DOHH2 (cell line): ENCODE measurements around the gene TRRAP.

Experiments
- H3F3A ChIP-seq: fragments of 200-600 bp; sonication (generic), shearing (Covaris generic); 2 replicates; pipeline ENCODE4 v1.6.0; 2016; ENCODE audit warnings: antibody characterized with exemption, mild to moderate bottlenecking; ENCODE audit not compliant: control insufficient read depth, insufficient read depth
- H3K27ac ChIP-seq: fragments of 200-600 bp; sonication (generic); 2 replicates; pipeline ENCODE4 v1.5.1; 2014; ENCODE audit warnings: low read depth, mild to moderate bottlenecking, low read length, moderate library complexity
- H3K27me3 ChIP-seq: fragments of 200-600 bp; sonication (generic); 2 replicates; pipeline ENCODE4 v1.6.1; 2014; ENCODE audit warnings: mild to moderate bottlenecking, low read length, mixed read lengths; ENCODE audit not compliant: control insufficient read depth
- H3K36me3 ChIP-seq: fragments of 200-600 bp; sonication (generic); 2 replicates; pipeline ENCODE4 v1.6.1; 2014; ENCODE audit warnings: mild to moderate bottlenecking, low read length, moderate library complexity, mixed read lengths; ENCODE audit not compliant: control insufficient read depth
- H3K4me1 ChIP-seq: fragments of 200-600 bp; sonication (generic); 2 replicates; pipeline ENCODE4 v1.6.1; 2014; ENCODE audit warnings: mild to moderate bottlenecking, low read length, mixed read lengths; ENCODE audit not compliant: control insufficient read depth
- H3K4me2 ChIP-seq: fragments of 200-600 bp; sonication (generic); 2 replicates; pipeline ENCODE4 v1.6.0; 2014; ENCODE audit warnings: mild to moderate bottlenecking, low read length, moderate library complexity
- H3K4me3 ChIP-seq: fragments of 200-600 bp; sonication (generic); 2 replicates; pipeline ENCODE4 v1.5.1; 2014; ENCODE audit warnings: mild to moderate bottlenecking, low read length, mixed read lengths
- H3K79me2 ChIP-seq: fragments of 200-600 bp; sonication (generic); 2 replicates; pipeline ENCODE4 v1.6.1; 2014; ENCODE audit warnings: mild to moderate bottlenecking, low read length, mixed read lengths; ENCODE audit not compliant: control insufficient read depth
- H3K9me2 ChIP-seq: fragments of 200-600 bp; sonication (generic); replicated peaks from 2 replicates; pipeline ENCODE4 v1.6.1; 2014; ENCODE audit warnings: mild to moderate bottlenecking, low read length, mixed read lengths; ENCODE audit not compliant: control insufficient read depth
- H3K9me3 ChIP-seq: fragments of 200-600 bp; sonication (generic); 2 replicates; pipeline ENCODE4 v1.6.1; 2014; ENCODE audit warnings: antibody characterized with exemption, low read length, mixed read lengths; ENCODE audit not compliant: control insufficient read depth, insufficient read depth
- H4K20me1 ChIP-seq: fragments of 200-600 bp; sonication (generic); 2 replicates; pipeline ENCODE4 v1.6.0; 2014; ENCODE audit warnings: low read depth, mild to moderate bottlenecking, antibody characterized with exemption, low read length, moderate library complexity; ENCODE audit not compliant: control insufficient read depth, insufficient read depth
- EZH2phosphoT487 ChIP-seq: fragments of 200-600 bp; sonication (generic); IDR thresholded peaks from 2 replicates; pipeline ENCODE4 v1.6.1; 2017; ENCODE audit warnings: borderline replicate concordance, mild to moderate bottlenecking, antibody characterized with exemption, low read length, moderate library complexity, mixed read lengths
- TF ChIP-seq, protein P1 (sequence below): fragments of 200-600 bp; sonication (generic); IDR thresholded peaks from one replicate; pipeline ENCODE4 v1.5.1; 2014; ENCODE audit warnings: antibody characterized with exemption, mild to moderate bottlenecking, low read depth, low read length; ENCODE audit not compliant: poor library complexity, severe bottlenecking

Gene TRRAP

DNA sequence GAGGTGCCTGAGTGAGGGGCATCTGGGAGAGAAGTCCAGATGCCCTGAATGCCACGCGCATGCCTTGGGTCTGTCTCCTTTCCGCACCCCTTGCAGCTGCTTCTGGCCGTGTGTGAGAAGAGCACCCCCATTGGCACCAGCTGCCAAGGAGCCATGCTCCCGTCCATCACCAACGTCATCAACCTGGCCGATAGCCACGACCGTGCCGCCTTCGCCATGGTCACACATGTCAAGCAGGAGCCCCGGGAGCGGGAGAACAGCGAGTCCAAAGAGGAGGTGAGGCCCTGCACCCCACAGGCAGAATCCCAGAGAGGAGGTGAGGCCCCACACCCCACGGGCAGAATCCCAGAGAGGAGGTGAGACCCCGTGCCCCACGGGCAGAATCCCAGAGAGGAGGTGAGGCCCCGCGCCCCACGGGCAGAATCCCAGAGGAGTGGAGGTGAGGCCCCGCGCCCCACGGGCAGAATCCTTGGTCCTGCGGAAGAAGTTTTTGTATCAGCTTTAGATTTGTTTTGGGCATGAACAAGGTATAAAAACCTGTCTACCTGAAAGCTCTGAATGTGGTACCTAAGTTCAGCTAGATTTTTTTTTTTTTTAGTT, 91.8 kb downstream of the TRRAP start:
- Histone ChIP-seq H3K4me2 (no peak overlapping the region), H3K36me3 (peaks cover 95% of the 10 kb centered on the region), H3K9me3 (no peaks in the 10 kb centered on the region), H3K4me3 (no peak overlapping the region), H3K27ac (no peak overlapping the region), H3K9me2 (no peaks in the 10 kb centered on the region), H3K79me2 (no peaks in the 10 kb centered on the region), H3K4me1 (no peaks in the 10 kb centered on the region), H3K27me3 (no peaks in the 10 kb centered on the region), H3F3A (no peaks in the 10 kb centered on the region), H4K20me1 (no peaks in the 10 kb centered on the region)
- no peak for TF ChIP-seq EZH2phosphoT487
- TF ChIP-seq, protein P1, sequence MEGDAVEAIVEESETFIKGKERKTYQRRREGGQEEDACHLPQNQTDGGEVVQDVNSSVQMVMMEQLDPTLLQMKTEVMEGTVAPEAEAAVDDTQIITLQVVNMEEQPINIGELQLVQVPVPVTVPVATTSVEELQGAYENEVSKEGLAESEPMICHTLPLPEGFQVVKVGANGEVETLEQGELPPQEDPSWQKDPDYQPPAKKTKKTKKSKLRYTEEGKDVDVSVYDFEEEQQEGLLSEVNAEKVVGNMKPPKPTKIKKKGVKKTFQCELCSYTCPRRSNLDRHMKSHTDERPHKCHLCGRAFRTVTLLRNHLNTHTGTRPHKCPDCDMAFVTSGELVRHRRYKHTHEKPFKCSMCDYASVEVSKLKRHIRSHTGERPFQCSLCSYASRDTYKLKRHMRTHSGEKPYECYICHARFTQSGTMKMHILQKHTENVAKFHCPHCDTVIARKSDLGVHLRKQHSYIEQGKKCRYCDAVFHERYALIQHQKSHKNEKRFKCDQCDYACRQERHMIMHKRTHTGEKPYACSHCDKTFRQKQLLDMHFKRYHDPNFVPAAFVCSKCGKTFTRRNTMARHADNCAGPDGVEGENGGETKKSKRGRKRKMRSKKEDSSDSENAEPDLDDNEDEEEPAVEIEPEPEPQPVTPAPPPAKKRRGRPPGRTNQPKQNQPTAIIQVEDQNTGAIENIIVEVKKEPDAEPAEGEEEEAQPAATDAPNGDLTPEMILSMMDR = no peak

DNA sequence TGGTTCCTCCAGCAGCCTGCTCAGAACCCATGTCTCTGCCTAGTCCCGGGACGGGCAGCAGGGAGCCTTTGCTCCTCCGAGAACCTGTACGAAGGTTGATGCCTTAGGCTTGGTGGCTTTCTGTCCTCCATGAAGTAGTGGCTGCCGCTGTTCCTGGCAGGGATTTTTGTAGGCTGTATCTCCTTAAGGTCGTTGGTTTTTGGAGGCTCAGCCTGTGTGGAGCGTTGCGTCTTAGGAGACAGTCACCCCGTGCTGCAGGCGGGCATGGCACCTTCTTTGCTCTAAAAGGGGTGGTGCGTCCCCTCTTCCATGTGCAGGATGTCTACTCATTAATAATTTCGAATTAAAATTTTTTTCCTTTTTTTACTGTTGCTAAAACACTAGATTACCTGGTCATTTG, 92.5 kb downstream of the TRRAP start:
- H3K79me2 ChIP-seq = no peaks in the 10 kb centered on the region
- H3K36me3 ChIP-seq = peaks cover 95% of the 10 kb centered on the region
- no peaks in the 10 kb centered on the region for H3K27me3 ChIP-seq
- no peaks in the 10 kb centered on the region for H3K9me3 ChIP-seq
- no peaks in the 10 kb centered on the region for H3K9me2 ChIP-seq
- no peak for TF ChIP-seq EZH2phosphoT487
- TF ChIP-seq, protein P1 = no peak
- no peak overlapping the region for H3K4me2 ChIP-seq
- H3K27ac ChIP-seq = no peak overlapping the region
- no peaks in the 10 kb centered on the region for H3F3A ChIP-seq
- H3K4me3 ChIP-seq = no peak overlapping the region
- no peaks in the 10 kb centered on the region for H4K20me1 ChIP-seq
- H3K4me1 ChIP-seq = no peaks in the 10 kb centered on the region

DNA sequence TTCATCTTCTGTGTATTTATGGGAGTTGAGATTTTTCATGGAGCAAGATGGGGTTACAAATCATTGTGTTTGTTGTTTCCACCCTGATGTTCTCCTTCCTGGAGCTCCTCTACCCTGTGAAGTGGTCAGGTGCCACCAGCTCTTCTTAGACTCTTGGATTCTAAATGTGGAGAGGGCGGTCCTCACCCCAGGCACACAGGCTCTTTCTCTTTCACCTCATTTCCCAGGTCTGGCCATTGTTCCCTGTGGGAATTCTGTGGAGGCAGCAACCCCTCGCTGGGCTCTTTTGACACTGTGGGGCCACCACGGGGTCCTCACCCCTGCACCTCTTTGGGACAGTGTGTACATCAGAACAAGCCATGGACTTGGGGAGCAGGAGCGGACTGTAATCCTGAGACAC, 95.9 kb downstream of the TRRAP start:
- H3K79me2 ChIP-seq = no peaks in the 10 kb centered on the region
- H3F3A ChIP-seq = no peaks in the 10 kb centered on the region
- no peaks in the 10 kb centered on the region for H3K9me2 ChIP-seq
- no peaks in the 10 kb centered on the region for H4K20me1 ChIP-seq
- no peaks in the 10 kb centered on the region for H3K9me3 ChIP-seq
- H3K4me2 ChIP-seq = no peak overlapping the region
- no peak overlapping the region for H3K27ac ChIP-seq
- H3K4me3 ChIP-seq = no peak overlapping the region
- peaks cover 96% of the 10 kb centered on the region for H3K36me3 ChIP-seq
- no peaks in the 10 kb centered on the region for H3K4me1 ChIP-seq
- no peaks in the 10 kb centered on the region for H3K27me3 ChIP-seq
- TF ChIP-seq EZH2phosphoT487 = no peak
- TF ChIP-seq, protein P1 = no peak
